Trophoblast cell (in vitro differentiated cells and primary cell): Measurements from ENCODE around the gene EEF2K.

ENCODE experiments used
- DNase-seq, 2 donors: peaks; one replicate each; pipeline ENCODE4 v3.0.0-alpha.2; 2016
- H2AFZ ChIP-seq: 2 replicates; pipeline ENCODE4 v1.6.1; 2013; ENCODE audit warnings: low read length, moderate library complexity, mild to moderate bottlenecking; ENCODE audit not compliant: insufficient read depth, poor library complexity
- H2AK5ac ChIP-seq: 2 replicates; pipeline ENCODE4 v1.6.1; 2013; ENCODE audit warnings: mild to moderate bottlenecking, low read length
- H2BK120ac ChIP-seq: 2 replicates; pipeline ENCODE4 v1.6.1; 2013; ENCODE audit warnings: low read length, mild to moderate bottlenecking, moderate library complexity; ENCODE audit not compliant: insufficient read depth, poor library complexity
- H2BK12ac ChIP-seq: 2 replicates; pipeline ENCODE4 v1.6.1; 2013; ENCODE audit warnings: mild to moderate bottlenecking, low read length, moderate library complexity
- H2BK5ac ChIP-seq: 2 replicates; pipeline ENCODE4 v1.6.1; 2013; ENCODE audit warnings: low read length, low read depth, moderate library complexity, mild to moderate bottlenecking; ENCODE audit not compliant: poor library complexity
- H3K14ac ChIP-seq: 2 replicates; pipeline ENCODE4 v1.6.1; 2013; ENCODE audit warnings: mild to moderate bottlenecking, low read length
- H3K18ac ChIP-seq: 2 replicates; pipeline ENCODE4 v1.6.1; 2013; ENCODE audit warnings: mild to moderate bottlenecking, low read length
- H3K23ac ChIP-seq: 2 replicates; pipeline ENCODE4 v1.6.1; 2013; ENCODE audit warnings: low read length
- H3K27ac ChIP-seq: 2 replicates; pipeline ENCODE4 v1.5.1; 2013; ENCODE audit warnings: low read depth, mild to moderate bottlenecking, inconsistent platforms, low read length, moderate library complexity
- H3K27me3 ChIP-seq: 2 replicates; pipeline ENCODE4 v1.6.1; 2013; ENCODE audit warnings: inconsistent platforms, mild to moderate bottlenecking, low read length, moderate library complexity; ENCODE audit not compliant: insufficient read depth
- H3K36me3 ChIP-seq, 2 experiments: 1 replicate in 1 of 2; 2 replicates in 1 of 2; pipeline ENCODE4 v1.6.1; 2013; ENCODE audit warnings: low read length in 2 of 2, mild to moderate bottlenecking in 2 of 2, moderate library complexity in 1 of 2; ENCODE audit not compliant: insufficient read depth in 2 of 2, control insufficient read depth in 1 of 2
- H3K4ac ChIP-seq: 2 replicates; pipeline ENCODE4 v1.6.1; 2013; ENCODE audit warnings: low read depth, mild to moderate bottlenecking, low read length, moderate library complexity
- H3K4me1 ChIP-seq, 2 experiments: 1 replicate in 1 of 2; 2 replicates in 1 of 2; pipeline ENCODE4 v1.6.1; 2013; ENCODE audit warnings: low read length in 2 of 2, mild to moderate bottlenecking in 2 of 2, moderate library complexity in 1 of 2; ENCODE audit not compliant: insufficient read depth in 2 of 2, control insufficient read depth in 1 of 2
- H3K4me2 ChIP-seq: 2 replicates; pipeline ENCODE4 v1.6.1; 2013; ENCODE audit warnings: inconsistent platforms, mild to moderate bottlenecking, low read length, moderate library complexity
- H3K4me3 ChIP-seq: 2 replicates; pipeline ENCODE4 v1.5.1; 2013; ENCODE audit warnings: mild to moderate bottlenecking, low read depth, low read length, inconsistent platforms
- H3K79me1 ChIP-seq: one replicate; pipeline ENCODE4 v1.6.1; 2013; ENCODE audit warnings: low read length
- H3K79me2 ChIP-seq: 2 replicates; pipeline ENCODE4 v1.6.1; 2013; ENCODE audit warnings: low read length, mild to moderate bottlenecking; ENCODE audit not compliant: control insufficient read depth, insufficient read depth, poor library complexity
- H3K9ac ChIP-seq: 2 replicates; pipeline ENCODE4 v1.6.1; 2013; ENCODE audit warnings: mild to moderate bottlenecking, low read length
- H3K9me3 ChIP-seq: 2 replicates; pipeline ENCODE4 v1.6.1; 2013; ENCODE audit warnings: low read depth, mild to moderate bottlenecking, control low read depth, inconsistent platforms, low read length; ENCODE audit not compliant: insufficient read depth
- H4K12ac ChIP-seq: 2 replicates; pipeline ENCODE4 v1.6.1; 2013; ENCODE audit warnings: low read depth, mild to moderate bottlenecking, low read length, moderate library complexity
- H4K8ac ChIP-seq: 2 replicates; pipeline ENCODE4 v1.6.1; 2013; ENCODE audit warnings: low read depth, mild to moderate bottlenecking, low read length, moderate library complexity
- H4K91ac ChIP-seq: one replicate; pipeline ENCODE4 v1.6.1; 2013; ENCODE audit warnings: low read depth, mild to moderate bottlenecking, low read length, moderate library complexity
- WGBS: extraction: QIAGEN DNeasy Blood & Tissue Kit; methylation state at CpG from one replicate; pipeline ENCODE4 v1.1.7; 2013; ENCODE audit warnings: missing lambda C conversion rate; ENCODE audit not compliant: insufficient read length, insufficient coverage; ENCODE audit errors: extremely low coverage; 5-methylcytosine and 5-hydroxymethylcytosine counted together

EEF2K gene

DNA sequence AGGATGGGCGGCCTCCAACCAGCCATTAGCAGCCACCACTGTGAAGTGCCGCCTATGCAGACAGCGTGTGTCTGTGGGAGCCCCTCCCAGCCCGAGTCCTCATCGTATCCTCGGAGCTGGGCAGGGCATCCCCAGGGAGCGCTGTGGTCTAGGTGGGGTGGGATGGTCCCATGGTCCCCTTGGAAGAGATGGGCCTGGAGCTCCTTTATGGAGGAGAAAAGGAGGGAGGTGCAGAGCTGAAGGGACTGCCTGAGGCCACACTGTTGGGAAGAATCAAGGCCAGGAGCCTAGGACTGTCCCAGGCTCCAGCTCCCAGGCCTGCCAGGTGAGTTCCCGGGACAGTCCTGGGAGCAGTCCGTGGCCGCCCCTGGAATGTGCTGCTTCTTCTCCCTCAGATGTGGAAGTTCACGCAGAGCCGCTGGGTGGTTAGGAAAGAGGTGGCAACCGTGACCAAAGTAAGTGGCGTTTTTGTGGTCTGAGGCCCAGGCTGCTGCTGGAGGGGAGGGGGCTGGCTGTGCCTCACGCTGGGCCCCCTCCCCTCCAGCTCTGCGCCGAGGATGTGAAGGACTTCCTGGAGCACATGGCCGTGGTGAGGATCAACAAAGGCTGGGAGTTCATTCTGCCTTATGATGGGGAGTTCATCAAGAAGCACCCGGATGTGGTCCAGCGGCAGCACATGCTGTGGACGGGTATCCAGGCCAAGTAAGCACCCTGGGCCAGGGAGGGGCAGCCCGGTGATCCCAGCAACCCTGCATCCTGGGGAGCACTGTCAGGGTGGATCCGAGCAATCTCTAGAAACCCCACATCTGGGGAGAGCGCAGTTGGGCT is 118.1 kb downstream of the EEF2K start:
- H3K27ac ChIP-seq, result no peak overlapping the region
- no peak overlapping the region for H3K4me2 ChIP-seq
- no peak overlapping the region for H3K18ac ChIP-seq
- no peaks in the 10 kb centered on the region for H3K4me1 ChIP-seq
- no peak overlapping the region for H2AK5ac ChIP-seq
- WGBS, result no CpG with 5 or more reads among the region's 24 CpGs
- no peak overlapping the region for H2AFZ ChIP-seq
- H4K12ac ChIP-seq, result no peak overlapping the region
- H3K79me1 ChIP-seq, result no peaks in the 10 kb centered on the region
- H3K27me3 ChIP-seq, result no peaks in the 10 kb centered on the region
- no peak overlapping the region for H4K8ac ChIP-seq
- no peak overlapping the region for H3K4me3 ChIP-seq
- peaks cover 57 to 70% of the 10 kb centered on the region in 2 experiments for H3K36me3 ChIP-seq
- no peak for DNase-seq
- no peak overlapping the region for H2BK120ac ChIP-seq
- H3K23ac ChIP-seq, result no peak overlapping the region
- no peak overlapping the region for H3K4ac ChIP-seq
- no peaks in the 10 kb centered on the region for H3K79me2 ChIP-seq
- no peak overlapping the region for H2BK5ac ChIP-seq
- H3K14ac ChIP-seq, result no peak overlapping the region
- no peak overlapping the region for H3K9ac ChIP-seq
- no peak overlapping the region for H4K91ac ChIP-seq
- H3K9me3 ChIP-seq, result no peaks in the 10 kb centered on the region
- H2BK12ac ChIP-seq, result no peak overlapping the region

DNA sequence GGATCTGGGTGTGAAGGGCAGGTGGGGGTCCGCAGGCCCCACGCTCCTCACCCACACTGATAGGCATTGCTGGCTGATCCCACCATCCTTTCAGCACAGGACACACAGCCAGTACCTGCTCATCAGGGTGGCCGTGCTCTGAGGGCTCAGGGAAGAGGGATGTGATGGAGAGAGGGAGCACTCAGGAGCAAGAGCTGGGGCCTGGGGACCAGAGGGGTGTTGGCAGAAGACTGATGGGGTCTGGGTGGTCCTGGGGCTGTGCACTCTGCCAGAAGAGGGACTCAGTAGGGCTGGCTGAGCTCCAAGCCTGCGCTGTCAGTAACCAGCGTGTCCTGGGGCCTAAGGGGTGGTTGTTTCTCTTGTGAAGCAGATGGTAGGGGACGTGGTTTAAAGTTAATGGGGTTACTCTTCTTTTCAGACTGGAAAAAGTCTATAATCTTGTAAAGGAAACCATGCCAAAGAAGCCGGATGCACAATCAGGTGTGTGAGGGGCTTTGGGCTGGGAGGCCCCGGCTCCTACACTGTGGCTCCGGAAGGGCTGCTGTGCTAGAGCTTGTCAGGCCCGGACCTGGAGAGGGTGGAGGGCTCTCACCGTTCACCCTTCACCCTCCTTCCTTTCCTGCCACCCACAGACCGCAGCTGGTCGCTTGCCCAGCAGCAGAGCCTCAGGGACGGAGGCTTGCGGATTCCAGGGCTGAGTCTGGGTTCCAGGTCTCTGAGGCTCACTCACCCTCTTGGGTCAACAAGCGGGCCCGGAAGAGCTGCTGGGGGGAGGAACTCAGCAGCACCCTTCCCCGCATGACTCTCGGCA is 118.9 kb downstream of the EEF2K start:
- no peak overlapping the region for H4K91ac ChIP-seq
- no peak overlapping the region for H2AFZ ChIP-seq
- no peak overlapping the region for H3K27ac ChIP-seq
- H4K12ac ChIP-seq, result no peak overlapping the region
- no peaks in the 10 kb centered on the region for H3K27me3 ChIP-seq
- H2BK120ac ChIP-seq, result no peak overlapping the region
- no peaks in the 10 kb centered on the region for H3K79me2 ChIP-seq
- no peak overlapping the region for H3K9ac ChIP-seq
- no peak overlapping the region for H3K14ac ChIP-seq
- no peak overlapping the region for H2BK5ac ChIP-seq
- H3K4me1 ChIP-seq, result no peaks in the 10 kb centered on the region
- no peak overlapping the region for H3K18ac ChIP-seq
- H3K4me3 ChIP-seq, result no peak overlapping the region
- no peaks in the 10 kb centered on the region for H3K9me3 ChIP-seq
- no peak overlapping the region for H2AK5ac ChIP-seq
- no peak overlapping the region for H3K23ac ChIP-seq
- DNase-seq, result no peak
- H3K36me3 ChIP-seq, result peaks cover 57 to 74% of the 10 kb centered on the region in 2 experiments
- H3K79me1 ChIP-seq, result no peaks in the 10 kb centered on the region
- H3K4me2 ChIP-seq, result no peak overlapping the region
- H3K4ac ChIP-seq, result no peak overlapping the region
- no peak overlapping the region for H2BK12ac ChIP-seq
- WGBS, result no CpG with 5 or more reads among the region's 19 CpGs
- no peak overlapping the region for H4K8ac ChIP-seq

DNA sequence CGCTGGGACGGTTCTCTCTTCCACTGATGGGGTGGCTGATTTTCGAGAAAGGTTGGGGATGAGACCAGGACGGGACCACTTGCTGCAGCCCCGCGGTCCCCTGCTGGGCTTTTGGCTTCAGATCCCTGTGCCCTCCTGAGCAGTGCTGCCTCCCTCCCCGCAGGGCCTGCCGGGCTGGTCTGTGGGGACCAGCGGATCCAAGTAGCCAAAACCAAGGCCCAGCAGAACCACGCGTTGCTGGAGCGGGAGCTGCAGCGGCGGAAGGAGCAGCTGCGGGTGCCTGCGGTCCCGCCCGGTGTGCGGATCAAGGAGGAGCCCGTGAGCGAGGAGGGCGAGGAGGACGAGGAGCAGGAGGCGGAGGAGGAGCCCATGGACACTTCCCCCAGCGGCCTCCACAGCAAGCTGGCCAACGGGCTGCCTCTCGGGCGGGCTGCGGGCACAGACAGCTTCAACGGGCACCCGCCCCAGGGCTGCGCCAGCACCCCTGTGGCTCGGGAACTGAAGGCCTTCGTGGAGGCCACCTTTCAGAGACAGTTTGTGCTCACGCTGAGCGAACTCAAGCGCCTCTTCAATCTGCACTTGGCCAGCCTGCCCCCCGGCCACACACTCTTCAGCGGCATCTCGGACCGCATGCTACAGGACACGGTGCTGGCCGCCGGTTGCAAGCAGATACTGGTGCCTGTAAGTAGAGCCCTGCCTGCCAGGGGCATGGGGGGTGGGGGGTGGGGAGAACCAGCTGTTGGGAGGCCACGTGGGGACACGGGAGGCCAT is 119.7 kb downstream of the EEF2K start:
- Histone ChIP-seq H2BK120ac (no peak overlapping the region), H3K27me3 (no peaks in the 10 kb centered on the region), H3K4me1 (no peaks in the 10 kb centered on the region), H4K91ac (no peak overlapping the region), H3K79me2 (no peaks in the 10 kb centered on the region), H4K12ac (no peak overlapping the region), H3K4me2 (no peak overlapping the region), H2AK5ac (no peak overlapping the region), H3K36me3 (peaks cover 57 to 76% of the 10 kb centered on the region in 2 experiments), H3K14ac (no peak overlapping the region), H4K8ac (no peak overlapping the region), H3K23ac (no peak overlapping the region), H3K4me3 (no peak overlapping the region), H3K4ac (no peak overlapping the region), H2BK12ac (no peak overlapping the region), H2BK5ac (no peak overlapping the region), H3K9ac (no peak overlapping the region), H2AFZ (no peak overlapping the region), H3K79me1 (no peaks in the 10 kb centered on the region), H3K9me3 (no peaks in the 10 kb centered on the region), H3K27ac (no peak overlapping the region), H3K18ac (no peak overlapping the region)
- WGBS, result no CpG with 5 or more reads among the region's 46 CpGs
- DNase-seq, result no peak

DNA sequence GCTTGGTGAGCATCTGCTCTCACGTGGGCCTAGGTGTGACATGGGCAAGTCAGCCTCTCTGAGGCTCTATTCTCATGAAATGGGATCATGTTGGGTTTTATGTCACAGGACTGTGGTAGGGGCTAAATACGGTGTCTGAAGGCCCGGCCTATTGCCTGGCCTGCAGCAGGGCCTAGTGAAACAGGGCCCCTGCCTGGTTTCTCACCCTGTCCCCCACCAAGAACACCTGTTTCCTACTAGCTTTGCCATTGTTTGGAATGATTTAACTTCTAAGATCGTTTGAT is 120.2 kb downstream of the EEF2K start:
- H3K9me3 ChIP-seq, result no peaks in the 10 kb centered on the region
- no peak for DNase-seq
- H3K36me3 ChIP-seq, result peaks cover 59 to 76% of the 10 kb centered on the region in 2 experiments
- H2BK5ac ChIP-seq, result no peak overlapping the region
- H4K8ac ChIP-seq, result no peak overlapping the region
- H3K23ac ChIP-seq, result no peak overlapping the region
- H3K4me2 ChIP-seq, result no peak overlapping the region
- H3K14ac ChIP-seq, result no peak overlapping the region
- H2BK120ac ChIP-seq, result no peak overlapping the region
- H3K4me1 ChIP-seq, result no peaks in the 10 kb centered on the region
- no peaks in the 10 kb centered on the region for H3K79me2 ChIP-seq
- H3K9ac ChIP-seq, result no peak overlapping the region
- H3K4me3 ChIP-seq, result no peak overlapping the region
- no peak overlapping the region for H3K27ac ChIP-seq
- H4K12ac ChIP-seq, result no peak overlapping the region
- H2AK5ac ChIP-seq, result no peak overlapping the region
- no peaks in the 10 kb centered on the region for H3K79me1 ChIP-seq
- H2AFZ ChIP-seq, result no peak overlapping the region
- H3K27me3 ChIP-seq, result no peaks in the 10 kb centered on the region
- no CpG with 5 or more reads among the region's 4 CpGs for WGBS
- H3K4ac ChIP-seq, result no peak overlapping the region
- H2BK12ac ChIP-seq, result no peak overlapping the region
- H3K18ac ChIP-seq, result no peak overlapping the region
- no peak overlapping the region for H4K91ac ChIP-seq
